ENCODE data around the gene KCNIP4. TPM values are rescaled to one million over a fixed set of nuclear protein-coding genes. Genes with fewer than 3 reads are reported as not detected.

KCNIP4 gene
- total and polyA plus RNA-seq, 2 experiments from 2014 or later = 0.69 to 1.00 TPM

- H3K27ac ChIP-seq = no peak overlapping the region
- TF ChIP-seq EZH2phosphoT487 (IDR thresholded peaks at IDR 0.05; ENCODE audit: low read depth, severe bottlenecking, unreplicated experiment) (no peak), EZH2 (IDR thresholded peaks at IDR 0.05; ENCODE audit: borderline replicate concordance) (no peak), CTCF (IDR thresholded peaks at IDR 0.05; ENCODE audit: poor library complexity) (no peak)
- H4K20me1 ChIP-seq (ENCODE audit: insufficient read depth, poor library complexity, severe bottlenecking) = no peaks in the 10 kb centered on the region
- H2AFZ ChIP-seq = no peak overlapping the region
- no peaks in the 10 kb centered on the region for H3K27me3 ChIP-seq
- no peak overlapping the region for H3K4me2 ChIP-seq
- no peaks in the 10 kb centered on the region for H3K9me3 ChIP-seq (ENCODE audit: low read depth)
- no peaks in the 10 kb centered on the region for H3K79me2 ChIP-seq
- no peak overlapping the region for H3K4me3 ChIP-seq
- no peaks in the 10 kb centered on the region for H3K36me3 ChIP-seq (replicated peaks; ENCODE audit: insufficient read depth, low read depth)
- DNase-seq (ENCODE audit: low spot score) = no peak
- WGBS (ENCODE audit: low lambda C conversion rate, missing lambda C conversion rate) = 70% methylated on average over 3 of the region's 3 CpGs
- no peaks in the 10 kb centered on the region for H3K9me2 ChIP-seq (replicated peaks; ENCODE audit: insufficient read depth)
- H3K4me1 ChIP-seq (ENCODE audit: insufficient read depth) = no peaks in the 10 kb centered on the region
These were observed 822.5 kb downstream of the KCNIP4 start for GRCh38 chr4:21126014-21126512.

GRCh38 chr4:21118301-21118700 is 830.3 kb downstream of the KCNIP4 start:
- no peaks in the 10 kb centered on the region for H3K36me3 ChIP-seq (replicated peaks; ENCODE audit: insufficient read depth, low read depth)
- no peaks in the 10 kb centered on the region for H3K9me3 ChIP-seq (ENCODE audit: low read depth)
- no peaks in the 10 kb centered on the region for H4K20me1 ChIP-seq (ENCODE audit: insufficient read depth, poor library complexity, severe bottlenecking)
- no peak overlapping the region for H2AFZ ChIP-seq
- no peak for TF ChIP-seq EZH2phosphoT487 (IDR thresholded peaks at IDR 0.05; ENCODE audit: low read depth, severe bottlenecking, unreplicated experiment)
- TF ChIP-seq CTCF (IDR thresholded peaks at IDR 0.05; ENCODE audit: poor library complexity) = no peak
- TF ChIP-seq EZH2 (IDR thresholded peaks at IDR 0.05; ENCODE audit: borderline replicate concordance) = no peak
- 68% methylated on average over 3 of the region's 3 CpGs for WGBS (ENCODE audit: low lambda C conversion rate, missing lambda C conversion rate)
- H3K9me2 ChIP-seq (replicated peaks; ENCODE audit: insufficient read depth) = no peaks in the 10 kb centered on the region
- no peak overlapping the region for H3K4me2 ChIP-seq
- no peak overlapping the region for H3K27ac ChIP-seq
- no peak for DNase-seq (ENCODE audit: low spot score)
- H3K27me3 ChIP-seq = no peaks in the 10 kb centered on the region
- no peak overlapping the region for H3K4me3 ChIP-seq
- no peaks in the 10 kb centered on the region for H3K4me1 ChIP-seq (ENCODE audit: insufficient read depth)
- H3K79me2 ChIP-seq = no peaks in the 10 kb centered on the region

- H3K4me2 ChIP-seq = no peak overlapping the region
- H3K4me1 ChIP-seq (ENCODE audit: insufficient read depth) = no peaks in the 10 kb centered on the region
- no peaks in the 10 kb centered on the region for H3K27me3 ChIP-seq
- no peaks in the 10 kb centered on the region for H3K79me2 ChIP-seq
- no peak for TF ChIP-seq EZH2phosphoT487 (IDR thresholded peaks at IDR 0.05; ENCODE audit: low read depth, severe bottlenecking, unreplicated experiment)
- no peak for TF ChIP-seq EZH2 (IDR thresholded peaks at IDR 0.05; ENCODE audit: borderline replicate concordance)
- no peak overlapping the region for H2AFZ ChIP-seq
- H3K9me2 ChIP-seq (replicated peaks; ENCODE audit: insufficient read depth) = no peaks in the 10 kb centered on the region
- H3K36me3 ChIP-seq (replicated peaks; ENCODE audit: insufficient read depth, low read depth) = no peaks in the 10 kb centered on the region
- no peak for DNase-seq (ENCODE audit: low spot score)
- no peak overlapping the region for H3K27ac ChIP-seq
- H4K20me1 ChIP-seq (ENCODE audit: insufficient read depth, poor library complexity, severe bottlenecking) = no peaks in the 10 kb centered on the region
- no peaks in the 10 kb centered on the region for H3K9me3 ChIP-seq (ENCODE audit: low read depth)
- 69% methylated on average over 7 of the region's 7 CpGs for WGBS (ENCODE audit: low lambda C conversion rate, missing lambda C conversion rate)
- no peak overlapping the region for H3K4me3 ChIP-seq
These were observed 830.9 kb downstream of the KCNIP4 start for GRCh38 chr4:21117541-21118180.

- no peaks in the 10 kb centered on the region for H3K27me3 ChIP-seq
- no peaks in the 10 kb centered on the region for H3K9me3 ChIP-seq (ENCODE audit: low read depth)
- H3K79me2 ChIP-seq = no peaks in the 10 kb centered on the region
- no peak overlapping the region for H3K27ac ChIP-seq
- no peaks in the 10 kb centered on the region for H4K20me1 ChIP-seq (ENCODE audit: insufficient read depth, poor library complexity, severe bottlenecking)
- DNase-seq (ENCODE audit: low spot score) = peak; percentile 8
- no peak overlapping the region for H3K4me3 ChIP-seq
- H3K36me3 ChIP-seq (replicated peaks; ENCODE audit: insufficient read depth, low read depth) = no peaks in the 10 kb centered on the region
- no peaks in the 10 kb centered on the region for H3K4me1 ChIP-seq (ENCODE audit: insufficient read depth)
- no peaks in the 10 kb centered on the region for H3K9me2 ChIP-seq (replicated peaks; ENCODE audit: insufficient read depth)
- H3K4me2 ChIP-seq = no peak overlapping the region
- WGBS (ENCODE audit: low lambda C conversion rate, missing lambda C conversion rate) = 59% methylated on average over 3 of the region's 3 CpGs
- TF ChIP-seq EZH2phosphoT487 (IDR thresholded peaks at IDR 0.05; ENCODE audit: low read depth, severe bottlenecking, unreplicated experiment) = no peak
- no peak for TF ChIP-seq CTCF (IDR thresholded peaks at IDR 0.05; ENCODE audit: poor library complexity)
- TF ChIP-seq EZH2 (IDR thresholded peaks at IDR 0.05; ENCODE audit: borderline replicate concordance) = no peak
- no peak overlapping the region for H2AFZ ChIP-seq
These were observed 834.9 kb downstream of the KCNIP4 start for GRCh38 chr4:21113496-21114223.

Data from hepatocyte (in vitro differentiated cells).